Measurements from ENCODE around the gene PDAP1.

Gene PDAP1

DNA sequence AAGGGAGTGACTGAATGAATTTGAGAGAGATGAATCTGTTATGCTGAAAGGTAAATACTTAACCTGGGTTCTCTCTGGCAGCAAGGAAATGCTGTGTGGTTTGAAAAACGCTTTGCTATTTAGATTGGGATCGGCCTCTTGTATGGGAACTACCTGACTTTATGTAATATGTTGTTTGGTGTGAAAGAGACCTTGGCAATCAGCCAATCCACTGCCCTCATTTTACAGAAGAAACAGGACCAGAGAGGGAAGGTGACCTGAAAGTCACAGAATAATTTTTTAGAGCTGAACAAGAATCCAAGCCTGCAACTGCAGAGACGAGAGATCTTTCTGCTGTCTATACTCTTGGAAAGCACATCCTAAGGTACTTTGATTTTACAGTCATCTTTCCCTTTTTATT lies 1.4 kb upstream of the PDAP1 start:
- no peak for TF ChIP-seq GATA2 (IDR thresholded peaks at IDR 0.05; ENCODE audit: low read depth, low read length)
- no peak for TF ChIP-seq GATA3 (IDR thresholded peaks at IDR 0.05; ENCODE audit: low read depth, low read length)

DNA sequence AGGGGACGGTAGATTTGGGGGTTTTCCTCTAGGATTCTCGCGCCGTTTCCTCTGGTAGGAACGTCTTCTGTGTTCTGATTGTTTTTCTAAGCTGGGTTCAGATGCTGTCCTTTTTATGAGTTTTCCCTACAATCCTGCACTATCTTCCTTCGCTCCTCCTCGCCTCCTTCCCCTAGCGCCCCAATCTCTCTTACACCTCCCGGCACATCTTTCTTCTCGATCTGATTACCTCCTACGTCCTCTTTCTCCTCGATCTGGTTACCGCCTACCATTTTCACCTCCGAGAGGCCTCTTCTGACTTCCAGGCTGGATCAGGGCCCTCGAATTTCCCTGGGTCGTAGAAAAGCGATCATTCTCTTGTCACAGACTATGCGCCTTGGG lies 785 bp upstream of the PDAP1 start:
- no peak for TF ChIP-seq GATA2 (IDR thresholded peaks at IDR 0.05; ENCODE audit: low read depth, low read length)
- TF ChIP-seq GATA3 (IDR thresholded peaks at IDR 0.05; ENCODE audit: low read depth, low read length), result no peak

DNA sequence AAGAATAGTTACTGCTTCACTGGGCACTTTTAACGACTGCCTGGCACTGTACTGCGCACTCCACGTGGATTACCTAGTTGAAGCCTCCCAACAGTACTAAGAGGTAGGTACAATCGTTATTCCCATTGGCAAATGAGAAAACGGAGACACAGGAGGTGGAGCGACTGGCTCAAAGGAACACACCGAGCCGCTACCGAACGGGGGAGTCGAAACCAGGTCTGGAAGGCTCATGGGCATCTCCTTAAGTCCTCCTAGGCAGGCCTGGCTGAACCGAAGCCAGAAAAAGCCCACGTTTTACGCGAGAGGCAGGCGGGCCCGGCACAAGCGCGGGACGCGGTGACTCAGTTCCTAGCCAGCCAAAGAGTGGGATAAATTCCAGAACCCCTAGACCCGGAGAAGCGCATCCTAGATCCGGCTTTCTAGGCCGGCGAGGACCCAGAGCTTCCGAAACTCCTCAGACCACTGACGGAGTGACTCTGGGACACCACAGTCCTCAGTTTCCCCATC lies 472 bp downstream of the PDAP1 start:
- TF ChIP-seq GATA2 (IDR thresholded peaks at IDR 0.05; ENCODE audit: low read depth, low read length) (no peak), GATA3 (IDR thresholded peaks at IDR 0.05; ENCODE audit: low read depth, low read length) (no peak)

DNA sequence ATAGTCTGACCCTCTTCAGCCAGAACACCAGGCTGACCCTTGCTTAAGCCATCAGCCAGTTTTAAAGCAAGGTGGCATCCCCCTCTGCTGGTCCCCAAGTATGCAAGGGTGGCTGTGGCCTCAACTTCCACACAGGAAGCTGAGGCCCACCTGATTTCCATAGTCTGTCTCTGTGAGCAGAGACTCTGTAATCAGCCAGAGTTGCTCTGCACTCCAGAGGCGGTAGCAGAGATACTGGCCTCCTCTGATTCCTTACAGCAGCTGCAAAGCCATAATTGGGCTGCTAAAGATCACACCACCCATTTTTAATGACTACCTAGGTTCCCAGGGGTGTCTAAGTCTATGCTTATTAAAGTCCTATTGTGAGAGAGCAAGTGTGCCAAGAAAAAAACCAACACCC lies 1.8 kb downstream of the PDAP1 start:
- no peak for TF ChIP-seq GATA3 (IDR thresholded peaks at IDR 0.05; ENCODE audit: low read depth, low read length)
- TF ChIP-seq GATA2 (IDR thresholded peaks at IDR 0.05; ENCODE audit: low read depth, low read length), result no peak

DNA sequence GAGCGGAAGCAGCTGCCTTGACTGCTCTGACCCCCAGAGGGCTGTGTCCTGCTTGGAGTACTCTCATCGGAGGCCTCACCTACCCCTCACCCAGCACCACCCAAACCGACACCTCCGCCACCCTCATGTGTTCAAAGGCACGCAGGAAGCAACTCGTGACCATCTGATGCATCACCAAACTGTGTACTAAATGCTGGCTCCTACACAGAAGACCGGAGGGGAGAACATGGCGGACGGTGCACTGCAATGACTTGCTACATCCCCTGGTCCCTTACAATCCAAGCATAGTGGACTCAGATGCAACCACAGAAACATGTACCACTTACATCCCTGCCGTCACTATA lies 3.4 kb downstream of the PDAP1 start:
- TF ChIP-seq GATA3 (IDR thresholded peaks at IDR 0.05; ENCODE audit: low read depth, low read length), result no peak
- TF ChIP-seq GATA2 (IDR thresholded peaks at IDR 0.05; ENCODE audit: low read depth, low read length), result no peak

DNA sequence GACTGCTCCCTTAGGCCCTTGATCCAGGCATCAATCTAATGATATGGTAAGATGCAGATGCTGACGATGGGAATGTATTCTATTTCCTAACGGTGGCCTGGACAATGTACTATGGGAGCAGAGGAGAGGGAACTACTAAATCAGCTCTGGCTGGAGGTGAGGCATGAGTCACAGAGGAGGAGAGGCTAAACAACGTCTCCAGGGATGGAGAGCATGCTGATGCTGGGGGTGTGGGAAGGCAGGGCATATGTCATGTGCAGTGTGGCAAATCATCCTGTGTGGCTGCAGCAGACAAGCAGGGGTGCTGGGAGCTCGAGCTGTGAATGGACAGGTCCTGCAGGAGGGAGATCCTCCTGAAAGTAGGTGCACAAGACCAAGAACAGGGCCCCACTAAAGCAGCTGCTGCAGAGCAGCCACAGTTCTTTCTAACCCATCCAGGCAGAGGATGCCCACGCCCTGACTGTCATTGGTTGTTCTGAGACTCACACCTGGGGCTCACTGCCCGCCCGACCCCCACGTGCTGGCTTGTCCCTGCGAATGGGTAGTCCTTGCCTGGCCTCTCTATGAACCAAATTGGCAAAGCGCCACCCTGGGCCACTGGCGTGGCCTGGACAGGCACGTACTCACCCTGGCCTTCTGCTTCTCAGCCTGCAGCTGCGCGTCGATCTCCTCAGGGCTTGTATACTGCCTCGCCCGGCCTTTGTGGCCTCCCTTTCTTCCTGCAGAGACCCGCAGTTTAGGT lies 4.0 kb downstream of the PDAP1 start:
- TF ChIP-seq GATA3 (IDR thresholded peaks at IDR 0.05; ENCODE audit: low read depth, low read length), result no peak
- TF ChIP-seq GATA2 (IDR thresholded peaks at IDR 0.05; ENCODE audit: low read depth, low read length), result no peak

DNA sequence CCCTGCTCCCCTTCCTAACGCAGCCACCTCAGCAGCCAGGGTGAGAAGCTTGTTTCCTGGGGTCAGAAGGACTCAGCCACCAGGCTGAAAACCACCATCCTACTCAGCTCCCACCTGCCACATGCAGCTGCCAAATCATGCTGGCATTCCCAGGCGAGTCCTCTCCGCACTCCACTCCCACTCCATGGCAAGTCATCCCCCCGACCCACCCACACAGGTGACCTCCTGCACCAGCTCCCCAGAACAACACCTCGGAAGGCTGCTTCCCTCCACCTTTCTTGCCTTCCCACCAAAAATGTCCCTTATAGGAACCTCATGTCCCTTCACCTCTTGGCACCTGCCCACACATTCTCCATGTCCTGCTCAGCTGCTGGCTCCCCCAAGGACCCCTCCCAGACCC lies 4.6 kb downstream of the PDAP1 start:
- TF ChIP-seq GATA3 (IDR thresholded peaks at IDR 0.05; ENCODE audit: low read depth, low read length), result no peak
- no peak for TF ChIP-seq GATA2 (IDR thresholded peaks at IDR 0.05; ENCODE audit: low read depth, low read length)

DNA sequence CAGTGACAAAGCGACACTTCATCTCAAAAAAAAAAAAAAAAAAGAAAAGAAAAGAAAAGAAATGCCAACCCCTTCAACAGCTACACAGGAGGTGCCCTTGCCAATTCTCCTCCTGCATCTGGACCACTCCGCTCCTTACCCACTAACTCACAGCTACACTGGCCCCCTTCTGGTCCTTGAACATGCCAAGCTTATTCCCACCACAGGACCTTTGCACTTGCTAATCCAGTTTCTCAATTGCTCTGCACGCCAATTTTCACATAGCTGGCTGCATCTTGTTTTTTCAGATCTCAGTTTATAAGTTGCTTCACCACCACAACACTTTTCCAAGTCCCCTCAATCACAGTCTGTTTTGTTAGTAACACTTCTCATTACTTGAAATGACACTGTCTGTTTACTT lies 5.5 kb downstream of the PDAP1 start:
- TF ChIP-seq GATA2 (IDR thresholded peaks at IDR 0.05; ENCODE audit: low read depth, low read length) (no peak), GATA3 (IDR thresholded peaks at IDR 0.05; ENCODE audit: low read depth, low read length) (no peak)

DNA sequence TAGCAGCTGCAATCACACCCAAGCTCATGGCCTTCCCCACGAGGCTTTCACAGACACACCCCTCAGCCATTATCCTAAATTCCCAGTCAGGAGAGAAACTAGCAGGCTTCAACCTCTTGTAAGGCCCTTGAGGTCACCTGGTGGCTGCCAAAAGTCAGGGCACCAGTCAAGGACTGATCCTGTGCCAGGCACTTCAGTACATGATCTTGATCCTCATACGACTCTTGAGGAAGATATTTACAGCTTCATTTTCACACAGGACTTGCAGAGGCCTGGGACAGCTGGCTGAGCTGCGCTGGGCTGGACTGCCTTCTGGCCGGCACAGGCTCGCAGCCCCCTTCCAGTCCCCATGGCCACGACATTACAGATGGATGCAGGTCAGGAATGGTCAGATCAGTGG lies 8.8 kb downstream of the PDAP1 start:
- no peak for TF ChIP-seq GATA3 (IDR thresholded peaks at IDR 0.05; ENCODE audit: low read depth, low read length)
- no peak for TF ChIP-seq GATA2 (IDR thresholded peaks at IDR 0.05; ENCODE audit: low read depth, low read length)

DNA sequence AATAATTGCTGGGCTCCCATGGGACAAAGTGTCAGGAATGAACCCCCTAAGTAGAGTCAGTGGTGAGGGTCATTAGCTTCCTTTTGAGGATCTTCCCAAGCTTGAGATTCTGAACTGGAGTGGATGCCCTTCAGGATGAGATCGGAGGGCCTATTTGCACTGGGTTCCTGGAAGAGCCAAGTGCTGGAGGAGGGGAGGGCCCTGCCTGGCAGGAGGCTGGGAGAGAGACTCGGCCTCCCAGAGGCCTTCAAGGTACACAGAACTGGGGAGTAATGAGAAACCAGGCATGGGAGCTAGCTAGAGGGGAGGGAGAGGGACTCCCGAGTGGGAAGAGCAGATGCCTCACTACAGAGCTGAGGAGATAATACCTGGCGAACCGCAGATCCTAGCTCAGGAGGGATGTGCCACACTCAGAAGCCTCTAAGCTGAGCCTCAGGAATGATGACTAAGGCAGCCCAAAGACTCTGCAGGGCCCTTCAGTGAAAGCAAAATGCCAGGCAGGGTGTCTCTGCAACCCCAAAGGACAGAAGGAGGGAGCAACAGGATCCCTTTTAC lies 9.4 kb downstream of the PDAP1 start:
- TF ChIP-seq GATA2 (IDR thresholded peaks at IDR 0.05; ENCODE audit: low read depth, low read length) (no peak), GATA3 (IDR thresholded peaks at IDR 0.05; ENCODE audit: low read depth, low read length) (no peak)

DNA sequence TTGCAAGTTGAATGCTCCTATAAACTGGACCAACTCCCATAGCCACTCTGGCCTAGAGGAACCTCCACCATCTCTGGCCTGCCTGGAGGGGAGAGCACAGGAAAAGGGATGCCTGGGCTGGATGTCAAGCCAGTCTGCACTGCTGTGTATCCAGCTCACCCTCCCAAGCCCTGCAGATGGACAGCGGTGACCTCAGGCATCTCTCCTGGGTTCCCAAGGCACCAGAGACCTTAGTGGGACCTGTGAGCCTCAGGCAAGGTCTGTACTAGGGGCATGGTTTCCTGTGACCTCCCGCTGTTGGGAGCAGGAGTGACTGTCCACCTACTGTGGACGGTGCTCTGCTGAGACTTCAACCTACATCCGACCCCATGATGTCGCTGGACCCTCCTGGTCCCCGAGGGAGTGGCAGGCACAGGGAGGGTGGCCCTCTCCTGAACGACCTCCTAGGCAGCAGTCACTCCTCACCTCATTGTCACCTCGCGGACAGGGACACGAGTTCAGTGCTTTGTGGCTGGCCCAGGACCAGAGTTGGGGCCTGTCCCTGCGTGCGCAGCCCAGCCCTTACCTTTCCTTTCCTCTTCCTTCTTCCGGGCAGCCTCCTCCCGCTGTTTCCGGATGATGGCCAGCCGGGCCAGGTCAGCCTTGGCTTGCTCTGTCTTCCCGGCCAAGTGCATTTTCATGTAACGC lies 11.0 kb downstream of the PDAP1 start:
- TF ChIP-seq GATA2 (IDR thresholded peaks at IDR 0.05; ENCODE audit: low read depth, low read length) (no peak), GATA3 (IDR thresholded peaks at IDR 0.05; ENCODE audit: low read depth, low read length) (no peak)

DNA sequence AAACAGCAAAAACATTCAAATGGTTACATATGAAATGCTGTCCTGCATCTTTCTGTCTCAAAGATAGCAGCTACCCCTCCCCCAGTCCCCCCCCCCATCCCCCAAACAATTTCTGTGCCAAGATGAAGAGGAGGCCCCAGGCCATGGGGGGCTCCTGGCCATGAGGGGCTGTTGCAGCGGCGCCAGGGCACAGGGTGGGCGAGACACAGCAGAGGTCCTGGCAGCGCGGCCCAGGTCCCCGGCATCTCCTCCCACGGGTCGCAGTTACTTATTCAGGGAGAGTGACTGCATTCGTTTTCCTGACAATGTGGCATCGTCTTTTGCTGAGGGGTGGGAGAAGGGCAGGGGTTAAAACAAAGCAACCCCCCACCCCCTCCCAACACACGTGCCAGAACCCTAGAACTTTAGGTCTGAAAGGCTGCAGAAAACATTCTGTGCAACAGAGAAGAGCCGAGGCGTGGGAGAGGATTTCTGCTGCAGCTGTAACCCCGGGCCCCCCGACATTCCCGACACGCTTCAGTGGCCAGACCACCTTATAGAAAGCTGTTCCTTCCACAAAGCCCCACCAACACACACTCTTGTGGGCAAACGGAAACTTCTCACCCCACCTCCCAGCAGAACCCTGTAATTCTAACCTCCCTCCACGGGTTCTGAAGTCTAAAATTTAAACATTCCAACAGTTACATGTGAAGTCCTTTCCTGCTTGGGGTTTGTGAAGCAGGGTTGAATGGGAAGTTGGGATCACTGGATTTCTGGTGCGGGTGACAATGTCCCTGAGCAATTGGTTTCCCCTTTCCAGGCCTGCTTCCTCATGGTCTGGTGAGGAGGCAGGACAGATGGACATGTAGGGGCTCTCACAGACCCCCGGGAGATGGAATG lies 11.7 kb downstream of the PDAP1 start:
- TF ChIP-seq GATA3 (IDR thresholded peaks at IDR 0.05; ENCODE audit: low read depth, low read length) (no peak), GATA2 (IDR thresholded peaks at IDR 0.05; ENCODE audit: low read depth, low read length) (no peak)

DNA sequence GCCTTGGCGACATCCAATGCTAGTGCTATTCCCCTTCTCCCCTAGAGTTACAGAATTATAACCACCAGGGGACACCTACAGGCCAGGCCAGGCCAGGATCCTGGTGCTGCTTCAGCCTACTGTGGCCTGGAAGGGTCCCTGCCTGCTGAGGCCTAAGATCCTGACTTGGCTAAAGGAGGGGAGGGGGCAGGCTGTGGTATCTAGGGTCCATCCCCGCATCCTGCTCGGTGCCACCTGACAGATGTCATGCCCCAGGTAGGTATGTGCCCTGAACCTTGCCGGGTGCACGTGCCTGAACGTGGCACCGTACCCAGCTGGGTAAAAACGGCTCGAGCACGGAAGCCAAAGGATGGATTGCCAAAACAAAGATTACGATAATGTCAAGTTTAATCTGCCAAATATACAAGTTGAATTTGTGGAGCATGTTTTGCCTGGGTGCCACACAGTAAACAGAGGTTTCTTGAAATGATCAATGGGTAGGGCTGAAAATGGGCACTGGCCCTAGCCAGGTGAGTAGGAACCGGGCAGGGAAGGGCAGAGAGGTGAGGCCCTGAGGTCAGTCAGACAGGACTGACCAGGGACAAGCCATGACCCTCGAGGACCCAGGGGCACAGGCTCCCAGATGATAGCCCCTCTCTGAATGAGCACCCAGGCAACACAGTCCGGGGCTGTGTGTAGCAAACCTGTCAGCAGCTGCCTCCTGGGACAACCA lies 12.6 kb downstream of the PDAP1 start:
- TF ChIP-seq GATA3 (IDR thresholded peaks at IDR 0.05; ENCODE audit: low read depth, low read length) (no peak), GATA2 (IDR thresholded peaks at IDR 0.05; ENCODE audit: low read depth, low read length) (no peak)

DNA sequence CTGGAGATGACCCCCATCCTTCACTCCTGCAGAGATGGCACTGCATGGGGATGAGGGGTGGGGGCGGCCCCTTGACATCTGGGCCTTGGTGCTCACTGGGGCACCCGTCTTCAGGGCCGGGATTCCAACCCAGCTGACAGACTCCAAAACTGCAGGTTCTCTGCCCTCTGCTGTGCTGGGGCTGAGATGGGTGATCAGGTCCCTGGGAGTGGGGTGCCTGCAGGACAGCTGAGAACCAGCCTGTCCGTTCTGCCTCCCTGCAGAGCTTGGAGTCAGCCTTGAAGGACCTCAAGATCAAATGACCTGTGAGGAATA lies 14.3 kb downstream of the PDAP1 start:
- no peak for TF ChIP-seq GATA3 (IDR thresholded peaks at IDR 0.05; ENCODE audit: low read depth, low read length)
- TF ChIP-seq GATA2 (IDR thresholded peaks at IDR 0.05; ENCODE audit: low read depth, low read length), result no peak

All from SH-SY5Y (cell line).